SKM-1 treated with dmso at 0.1 percent for 144 hours (cell line): Measurements from ENCODE around the gene BCKDHA.
"Not testable (repeated sequence)": the region's sequence is repeated elsewhere in the genome, so short reads cannot be mapped to it uniquely, and the experiment has no call there.

ENCODE experiments used
- DNase-seq: peaks from one replicate; lab custom pipeline; 2025; ENCODE audit not compliant: unreplicated experiment; lab: John Stamatoyannopoulos, UW

The BCKDHA gene

GRCh38 chr19:41403181-41403970, 5.8 kb downstream of the BCKDHA start:
- no peak for DNase-seq

- DNase-seq: no peak
Observed at GRCh38 chr19:41405776-41406175, 8.2 kb downstream of the BCKDHA start.

- peak; percentile 65 for DNase-seq
Observed at GRCh38 chr19:41407271-41407670, 9.7 kb downstream of the BCKDHA start.

- DNase-seq: peak; percentile 47
Observed at GRCh38 chr19:41408256-41408655, 10.6 kb downstream of the BCKDHA start.

GRCh38 chr19:41408846-41409245, 11.2 kb downstream of the BCKDHA start:
- not testable (repeated sequence) for DNase-seq

GRCh38 chr19:41409288-41409687, 11.7 kb downstream of the BCKDHA start:
- DNase-seq: no peak

GRCh38 chr19:41410336-41411054, 12.9 kb downstream of the BCKDHA start:
- DNase-seq: no peak

GRCh38 chr19:41411100-41411967, 13.7 kb downstream of the BCKDHA start:
- no peak for DNase-seq

- DNase-seq: no peak
Observed at GRCh38 chr19:41411968-41412265, 14.3 kb downstream of the BCKDHA start.

- DNase-seq: no peak
Observed at GRCh38 chr19:41412953-41413352, 15.3 kb downstream of the BCKDHA start.

GRCh38 chr19:41413947-41414346, 16.3 kb downstream of the BCKDHA start:
- DNase-seq: no peak

GRCh38 chr19:41414461-41414860, 16.8 kb downstream of the BCKDHA start:
- no peak for DNase-seq

GRCh38 chr19:41415154-41415571, 17.5 kb downstream of the BCKDHA start:
- DNase-seq: no peak

- DNase-seq: peak; percentile 44
Observed at GRCh38 chr19:41416194-41416674, 18.6 kb downstream of the BCKDHA start.

- peak; percentile 92 for DNase-seq
Observed at GRCh38 chr19:41420101-41420880, 22.7 kb downstream of the BCKDHA start.

- DNase-seq: no peak
Observed at GRCh38 chr19:41421314-41421713, 23.7 kb downstream of the BCKDHA start.

- DNase-seq: no peak
Observed at GRCh38 chr19:41421973-41422372, 24.4 kb downstream of the BCKDHA start.

GRCh38 chr19:41422456-41422855, 24.8 kb downstream of the BCKDHA start:
- DNase-seq: no peak

GRCh38 chr19:41422955-41423354, 25.3 kb downstream of the BCKDHA start:
- DNase-seq: no peak

GRCh38 chr19:41424335-41425173, 26.9 kb downstream of the BCKDHA start:
- peak; percentile 29 for DNase-seq
